ENCODE measurements around the gene KSR1. TPM values are rescaled to one million over a fixed set of nuclear protein-coding genes. Genes with fewer than 3 reads are reported as not detected.
"Not testable (repeated sequence)": the region's sequence is repeated elsewhere in the genome, so short reads cannot be mapped to it uniquely, and the experiment has no call there.

Gene KSR1
- total RNA-seq, 4 donors from 2014 or later = 17.7 to 77.0 (median 34.6) TPM

GRCh38 chr17:27649929-27650328 is 193.7 kb downstream of the KSR1 start:
- Histone ChIP-seq H3K4me1 (no peaks in the 10 kb centered on the region), H3K36me3 (no peaks in the 10 kb centered on the region), H3K9me3 (no peaks in the 10 kb centered on the region), H3K4me3 (no peak overlapping the region), H3K27me3 (no peaks in the 10 kb centered on the region), H3K27ac (no peak overlapping the region)
- no peak for DNase-seq
- intact Hi-C loops (cut with DNase I; ENCODE audit: low total_unique reads) = loop anchor here (2.0 kb wide), 1 partner anchor 47 kb away; no protein-coding TSS in a partner anchor
- TF ChIP-seq CTCF (IDR thresholded peaks at IDR 0.05) = no peak
- no peak for TF ChIP-seq POLR2A (IDR thresholded peaks at IDR 0.05)

- no peak overlapping the region for H3K27ac ChIP-seq
- H3K4me3 ChIP-seq = no peak overlapping the region
- H3K36me3 ChIP-seq = no peaks in the 10 kb centered on the region
- H3K27me3 ChIP-seq = no peaks in the 10 kb centered on the region
- no peak for DNase-seq
- H3K9me3 ChIP-seq = no peaks in the 10 kb centered on the region
- TF ChIP-seq POLR2A (IDR thresholded peaks at IDR 0.05) (no peak), CTCF (IDR thresholded peaks at IDR 0.05) (no peak)
- intact Hi-C loops (cut with DNase I; ENCODE audit: low total_unique reads) = loop anchor here (2.0 kb wide), 1 partner anchor 48 kb away; no protein-coding TSS in a partner anchor
- no peaks in the 10 kb centered on the region for H3K4me1 ChIP-seq
These were observed 194.6 kb downstream of the KSR1 start for GRCh38 chr17:27650836-27651235.

- intact Hi-C loops (cut with DNase I; ENCODE audit: low total_unique reads) = loop anchor here (2.0 kb wide), 1 partner anchor 49 kb away; no protein-coding TSS in a partner anchor
- Histone ChIP-seq H3K36me3 (no peaks in the 10 kb centered on the region), H3K27me3 (no peaks in the 10 kb centered on the region), H3K27ac (no peak overlapping the region), H3K4me3 (no peak overlapping the region), H3K9me3 (no peaks in the 10 kb centered on the region), H3K4me1 (no peaks in the 10 kb centered on the region)
- DNase-seq = peak; percentile 70 to 71
- TF ChIP-seq POLR2A (IDR thresholded peaks at IDR 0.05) (no peak), CTCF (IDR thresholded peaks at IDR 0.05) (peak; percentile 91 to 94 (median 91))
These were observed 195.4 kb downstream of the KSR1 start for GRCh38 chr17:27651411-27652345.

- H3K4me1 ChIP-seq; H3K27ac ChIP-seq; H3K36me3 ChIP-seq; H3K27me3 ChIP-seq; H3K9me3 ChIP-seq; DNase-seq; intact Hi-C loops (cut with DNase I; ENCODE audit: low total_unique reads); H3K4me3 ChIP-seq: not testable (repeated sequence)
These were observed 197.3 kb downstream of the KSR1 start for GRCh38 chr17:27653449-27653971.

GRCh38 chr17:27654136-27654535 is 197.9 kb downstream of the KSR1 start:
- Histone ChIP-seq H3K36me3 (no peaks in the 10 kb centered on the region), H3K4me1 (no peaks in the 10 kb centered on the region), H3K27me3 (no peaks in the 10 kb centered on the region), H3K9me3 (no peaks in the 10 kb centered on the region), H3K27ac (no peak overlapping the region), H3K4me3 (no peak overlapping the region)
- DNase-seq = no peak
- intact Hi-C loops (cut with DNase I; ENCODE audit: low total_unique reads) = no loop called here
- TF ChIP-seq CTCF (IDR thresholded peaks at IDR 0.05) (no peak), POLR2A (IDR thresholded peaks at IDR 0.05) (no peak)

Data from uterus (tissue), 4 donors.